H1 (cell line): ENCODE data around the gene HKDC1. TPM values are rescaled to one million over a fixed set of nuclear protein-coding genes. Genes with fewer than 3 reads are reported as not detected.

Experiments
- CTCF ChIA-PET: fragments of 300-600 bp; sonication (Branson Sonifier 250); formaldehyde crosslinking; loops from one replicate; lab custom pipeline; 2021; ENCODE audit not compliant: partially characterized antibody; lab: Charles Lee
- POLR2A ChIA-PET: fragments of 300-600 bp; sonication (Branson Sonifier 250); formaldehyde crosslinking; loops from one replicate; lab custom pipeline; 2021; ENCODE audit warnings: inconsistent platforms; ENCODE audit not compliant: partially characterized antibody; lab: Charles Lee
- DNase-seq, 2 experiments: peaks; one replicate each; pipeline versions ENCODE4 v3.0.0 to v3.0.0-alpha.2; 2010 to 2022; ENCODE audit warnings: low spot score in 2 of 2, low read depth in 1 of 2, mixed read lengths in 1 of 2
- FAIRE-seq: peaks from 2 replicates; lab custom pipeline; 2011; peaks lifted over from hg19 to GRCh38; lab: Jason Lieb, UNC
- H2AFZ ChIP-seq: 2 replicates; pipeline ENCODE4 v1.8.1; 2012; ENCODE audit warnings: low read length, inconsistent platforms
- H2AK5ac ChIP-seq: 2 replicates; pipeline ENCODE4 v1.6.1; 2013; ENCODE audit warnings: low read depth, low read length
- H2BK120ac ChIP-seq: replicated peaks from 2 replicates; pipeline ENCODE3; 2013; ENCODE audit warnings: low read depth, low read length, inconsistent platforms
- H2BK12ac ChIP-seq: 2 replicates; pipeline ENCODE4 v1.6.1; 2013; ENCODE audit warnings: low read depth, low read length
- H2BK15ac ChIP-seq: 2 replicates; pipeline ENCODE4 v1.6.1; 2013; ENCODE audit warnings: low read length
- H2BK20ac ChIP-seq: 2 replicates; pipeline ENCODE4 v1.6.1; 2013; ENCODE audit warnings: low read length
- H2BK5ac ChIP-seq: 2 replicates; pipeline ENCODE4 v1.6.1; 2013; ENCODE audit warnings: low read depth, low read length
- H3K14ac ChIP-seq: 2 replicates; pipeline ENCODE4 v1.6.1; 2013; ENCODE audit warnings: inconsistent platforms; ENCODE audit not compliant: insufficient read length
- H3K18ac ChIP-seq: 2 replicates; pipeline ENCODE4 v1.6.1; 2013; ENCODE audit warnings: low read length; ENCODE audit errors: extremely low read depth
- H3K23ac ChIP-seq: 2 replicates; pipeline ENCODE4 v1.6.1; 2013; ENCODE audit warnings: inconsistent platforms; ENCODE audit not compliant: insufficient read length
- H3K23me2 ChIP-seq: 2 replicates; pipeline ENCODE4 v1.6.1; 2013; ENCODE audit warnings: low read depth, low read length
- H3K27ac ChIP-seq: 2 replicates; pipeline ENCODE4 v1.6.1; 2011; ENCODE audit warnings: low read depth, low read length, inconsistent platforms
- H3K27me3 ChIP-seq, 4 experiments: replicated peaks in 1 of 4; 1 replicate in 1 of 4; 2 replicates in 3 of 4; pipeline versions ENCODE4 v1.6.1 to v1.8.1; 2011 to 2013; ENCODE audit warnings: low read length in 3 of 4, mild to moderate bottlenecking in 3 of 4, inconsistent platforms in 2 of 4, mixed read lengths in 2 of 4, moderate library complexity in 1 of 4; ENCODE audit not compliant: control insufficient read depth in 3 of 4, insufficient read depth in 3 of 4; ENCODE audit errors: extremely low read depth in 1 of 4
- H3K36me3 ChIP-seq, 4 experiments: 2 replicates each; pipeline versions ENCODE4 v1.6.1 to v1.8.1; 2011 to 2013; ENCODE audit warnings: mild to moderate bottlenecking in 4 of 4, low read length in 3 of 4, moderate library complexity in 2 of 4, control low read depth in 1 of 4, inconsistent platforms in 1 of 4; ENCODE audit not compliant: insufficient read depth in 4 of 4, control insufficient read depth in 2 of 4
- H3K4ac ChIP-seq: replicated peaks from 2 replicates; pipeline ENCODE3; 2013; ENCODE audit warnings: low read length, low read depth, mixed read lengths, inconsistent platforms; ENCODE audit not compliant: insufficient read length
- H3K4me1 ChIP-seq, 4 experiments: replicated peaks in 1 of 4; 1 replicate in 1 of 4; 2 replicates in 3 of 4; pipeline versions ENCODE4 v1.6.1 to v1.8.1; 2011 to 2013; ENCODE audit warnings: low read length in 3 of 4, inconsistent platforms in 2 of 4, mixed read lengths in 1 of 4; ENCODE audit not compliant: insufficient read depth in 4 of 4, control insufficient read depth in 3 of 4
- H3K4me2 ChIP-seq, 2 experiments: 2 replicates each; pipeline versions ENCODE4 v1.6.1 to v1.8.1; 2011 to 2013; ENCODE audit warnings: low read depth in 2 of 2, low read length in 2 of 2, control low read depth in 1 of 2, inconsistent platforms in 1 of 2, mild to moderate bottlenecking in 1 of 2; ENCODE audit not compliant: insufficient read depth in 1 of 2
- H3K4me3 ChIP-seq, 4 experiments: fragments of 200-600, 300-600 bp in 1 of 4; sonication (generic), shearing (Covaris generic), sonication (Bioruptor Twin) in 1 of 4; 2 replicates each; pipeline versions ENCODE4 v1.5.1 to v1.8.1; 2011 to 2016; ENCODE audit warnings: low read length in 4 of 4, low read depth in 3 of 4, control low read depth in 2 of 4, inconsistent platforms in 2 of 4, mild to moderate bottlenecking in 2 of 4, mixed read lengths in 1 of 4, moderate library complexity in 1 of 4; ENCODE audit not compliant: insufficient read depth in 2 of 4; ENCODE audit errors: extremely low read depth in 1 of 4
- H3K56ac ChIP-seq: replicated peaks from 2 replicates; pipeline ENCODE3; 2013; ENCODE audit warnings: low read depth, mild to moderate bottlenecking, mixed read lengths, low read length, inconsistent platforms; ENCODE audit not compliant: insufficient read length
- H3K79me1 ChIP-seq: 2 replicates; pipeline ENCODE4 v1.6.1; 2013; ENCODE audit warnings: low read depth, low read length, control low read depth
- H3K79me2 ChIP-seq, 2 experiments: 2 replicates each; pipeline versions ENCODE4 v1.6.1 to v1.8.1; 2012 to 2013; ENCODE audit warnings: low read length in 2 of 2, mild to moderate bottlenecking in 2 of 2, inconsistent platforms in 1 of 2; ENCODE audit not compliant: insufficient read depth in 2 of 2, control insufficient read depth in 1 of 2
- H3K9ac ChIP-seq, 4 experiments: replicated peaks in 1 of 4; 1 replicate in 1 of 4; 2 replicates in 3 of 4; pipeline versions ENCODE4 v1.6.1 to v1.8.1; 2011 to 2013; ENCODE audit warnings: low read depth in 3 of 4, low read length in 3 of 4, control low read depth in 2 of 4, mild to moderate bottlenecking in 2 of 4, moderate library complexity in 2 of 4, inconsistent platforms in 1 of 4; ENCODE audit errors: extremely low read depth in 1 of 4
- H3K9me3 ChIP-seq, 2 experiments: 2 replicates each; pipeline versions ENCODE4 v1.6.1 to v1.8.1; 2012 to 2013; ENCODE audit warnings: mild to moderate bottlenecking in 2 of 2, moderate library complexity in 2 of 2, control low read depth in 1 of 2, inconsistent platforms in 1 of 2, low read depth in 1 of 2, low read length in 1 of 2, mixed read lengths in 1 of 2; ENCODE audit not compliant: insufficient read depth in 2 of 2
- H4K20me1 ChIP-seq, 2 experiments: replicated peaks in 1 of 2; 2 replicates each; pipeline versions ENCODE3 to v1.8.1; 2011 to 2013; ENCODE audit warnings: inconsistent platforms in 2 of 2, low read length in 2 of 2, mild to moderate bottlenecking in 1 of 2; ENCODE audit not compliant: insufficient read depth in 2 of 2, control insufficient read depth in 1 of 2
- H4K5ac ChIP-seq: 2 replicates; pipeline ENCODE4 v1.6.1; 2013; ENCODE audit warnings: low read length, low read depth, mixed read lengths, inconsistent platforms; ENCODE audit not compliant: insufficient read length
- H4K8ac ChIP-seq: 2 replicates; pipeline ENCODE4 v1.8.0; 2013; ENCODE audit warnings: mild to moderate bottlenecking, moderate library complexity, low read length, inconsistent platforms; ENCODE audit not compliant: insufficient read depth; ENCODE audit errors: extremely low read depth
- H4K91ac ChIP-seq: replicated peaks from 2 replicates; pipeline ENCODE3; 2013; ENCODE audit warnings: low read length, mixed read lengths, inconsistent platforms; ENCODE audit not compliant: insufficient read length
- ATF3 ChIP-seq: IDR thresholded peaks from 2 replicates; pipeline ENCODE4 v1.6.1; 2011; ENCODE audit warnings: low read depth, mild to moderate bottlenecking, low read length; ENCODE audit not compliant: insufficient read depth
- BACH1 ChIP-seq: IDR thresholded peaks from 2 replicates; pipeline ENCODE4 v1.6.1; 2012; ENCODE audit warnings: low read length, improper control_type of control experiment
- CBX5 ChIP-seq: fragments of 300-800, 300-1000 bp; sonication (generic); IDR thresholded peaks from 2 replicates; pipeline ENCODE4 v1.7.1; 2016; ENCODE audit warnings: antibody characterized with exemption, low read length, low read depth
- CBX8 ChIP-seq: fragments of 300-800, 300-1000 bp; sonication (generic); IDR thresholded peaks from 2 replicates; pipeline ENCODE4 v1.7.1; 2016; ENCODE audit warnings: low read depth, low read length, borderline replicate concordance
- EGR1 ChIP-seq: IDR thresholded peaks from 2 replicates; pipeline ENCODE4 v1.6.1; 2011; ENCODE audit warnings: low read depth, low read length, borderline replicate concordance
- FOSL1 ChIP-seq: IDR thresholded peaks from 2 replicates; pipeline ENCODE4 v1.6.1; 2011; ENCODE audit warnings: mild to moderate bottlenecking, low read depth, low read length, moderate library complexity; ENCODE audit not compliant: insufficient read depth
- HDAC6 ChIP-seq: IDR thresholded peaks from one replicate; pipeline ENCODE4 v1.7.1; 2012; ENCODE audit warnings: low read depth, mild to moderate bottlenecking, inconsistent platforms, low read length, moderate library complexity
- PHF8 ChIP-seq: fragments of 200-600 bp; sonication (generic); conservative IDR thresholded peaks from 2 replicates; pipeline ENCODE4 v1.7.1; 2012; ENCODE audit warnings: low read depth, mild to moderate bottlenecking, inconsistent platforms, low read length, moderate library complexity
- POLR2AphosphoS5 ChIP-seq: IDR thresholded peaks from 2 replicates; pipeline ENCODE4 v1.6.1; 2011; ENCODE audit warnings: low read depth, low read length
- SP1 ChIP-seq: IDR thresholded peaks from 2 replicates; pipeline ENCODE4 v1.6.1; 2011; ENCODE audit warnings: low read depth, low read length
- SP2 ChIP-seq: IDR thresholded peaks from 2 replicates; pipeline ENCODE4 v1.6.1; 2012; ENCODE audit warnings: mild to moderate bottlenecking, low read length, inconsistent platforms
- SP4 ChIP-seq: IDR thresholded peaks from 2 replicates; pipeline ENCODE4 v1.6.1; 2012; ENCODE audit warnings: low read length, inconsistent platforms
- WGBS, 2 experiments: shearing (Covaris generic) in 1 of 2; methylation state at CpG; one replicate each; pipeline versions ENCODE4 v1.1.6 to v1.1.7; 2013 to 2015; ENCODE audit warnings: low lambda C conversion rate in 2 of 2, mixed read lengths in 2 of 2, inconsistent platforms in 1 of 2, low coverage in 1 of 2, missing lambda C conversion rate in 1 of 2; ENCODE audit not compliant: insufficient replicate concordance in 2 of 2, insufficient coverage in 1 of 2, insufficient read length in 1 of 2; ENCODE audit errors: extremely low coverage in 1 of 2, missing lambda C conversion rate in 1 of 2; 5-methylcytosine and 5-hydroxymethylcytosine counted together
- polyA plus RNA-seq, 7 experiments: library from polyadenylated mRNA; depleted of rRNA in 3 of 7; stranded (reverse) in 5 of 7; unstranded in 2 of 7; fragments of >200 nt in 5 of 7; fragments of 200-250 nt in 2 of 7; gene quantifications; 1 replicate in 5 of 7; 2 replicates in 1 of 7; 4 replicates in 1 of 7; pipeline versions ENCODE4 v1.2.1 to v1.2.3, GENCODE V29; 2011 to 2013; ENCODE audit warnings: missing spikeins in 2 of 7, mixed read lengths in 2 of 7
- total RNA-seq: library from RNA; stranded (reverse); fragmentation: NEBNext Ultra II Directional; extraction: Animal tissue kit (Norgen Biotek cat#: 25700); gene quantifications from 2 replicates; pipeline ENCODE4 v1.2.1, GENCODE V29; 2021

The HKDC1 gene
- total and polyA plus RNA-seq, 2 of the 8 experiments (the other 6 are each of a cell fraction or from before 2014, with no cell fraction given), result 0.12 to 0.78 TPM

- H3K79me2 ChIP-seq, result no peaks in the 10 kb centered on the region
- DNase-seq (no peak), FAIRE-seq (no peak)
- H2BK5ac ChIP-seq, result no peak overlapping the region
- no peaks in the 10 kb centered on the region for H3K23me2 ChIP-seq
- H4K5ac ChIP-seq, result no peak overlapping the region
- ChIA-PET CTCF (interaction anchor here (0.6 to 8.1 kb wide), 29 partner anchors 8 to 813 kb away, joined by 3 to 66 read pairs (median 4); partner anchors contain the start of gene HK1), POLR2A (interaction anchor here (1.0 to 1.3 kb wide), 2 partner anchors 57 to 153 kb away, joined by 3 read pairs; no protein-coding TSS in a partner anchor)
- H3K36me3 ChIP-seq, result no peaks in the 10 kb centered on the region
- no peak overlapping the region for H3K14ac ChIP-seq
- 82% methylated on average over 4 of the region's 5 CpGs; no CpG with 5 or more reads in 1 of the 2 experiments for whole genome bisulfite sequencing, 2 experiments
- no peaks in the 10 kb centered on the region for H3K79me1 ChIP-seq
- no peak overlapping the region for H2AK5ac ChIP-seq
- H2AFZ ChIP-seq, result no peak overlapping the region
- H3K23ac ChIP-seq, result no peak overlapping the region
- H2BK12ac ChIP-seq, result no peak overlapping the region
- no peak overlapping the region for H3K27ac ChIP-seq
- no peak overlapping the region for H2BK20ac ChIP-seq
- H2BK120ac ChIP-seq, result no peak overlapping the region
- H4K91ac ChIP-seq, result no peak overlapping the region
- no peak overlapping the region for H3K4me3 ChIP-seq
- no peaks in the 10 kb centered on the region for H3K4me1 ChIP-seq
- H2BK15ac ChIP-seq, result no peak overlapping the region
- H4K20me1 ChIP-seq, result no peaks in the 10 kb centered on the region
- no peak overlapping the region for H3K18ac ChIP-seq
- TF ChIP-seq SP2 (no peak), BACH1 (no peak), SP1 (no peak), CBX5 (no peak), POLR2AphosphoS5 (no peak), ATF3 (no peak), PHF8 (no peak), SP4 (no peak), CBX8 (no peak), EGR1 (no peak), HDAC6 (no peak), FOSL1 (no peak)
- TF ChIP-seq, all 59 proteins: peak for 0
- Histone ChIP-seq H4K8ac (no peak overlapping the region), H3K56ac (no peak overlapping the region), H3K9me3 (no peaks in the 10 kb centered on the region), H3K27me3 (no peaks in the 10 kb centered on the region), H3K9ac (no peak overlapping the region), H3K4me2 (no peak overlapping the region), H3K4ac (no peak overlapping the region)
Observed at GRCh38 chr10:69239136-69239535, 19.0 kb downstream of the HKDC1 start.
